Measurements from ENCODE around the gene BRCC3.
"Not testable (repeated sequence)": the region's sequence is repeated elsewhere in the genome, so short reads cannot be mapped to it uniquely, and the experiment has no call there.

BRCC3 gene

GRCh38 chrX:155127940-155128339 lies 56.6 kb downstream of the BRCC3 start:
- no peak for DNase-seq (ENCODE audit: extremely low spot score)
- ChIA-PET CTCF (interaction anchor here (1.2 to 1.6 kb wide), 2 partner anchors 15 to 21 kb away, joined by 3 to 4 read pairs; no protein-coding TSS in a partner anchor), POLR2A (no interaction called here)
- TF ChIP-seq CTCF (IDR thresholded peaks at IDR 0.05; ENCODE audit: control extremely low read depth, extremely low read depth, low read depth, missing control alignments), result no peak

- ChIA-PET POLR2A (no interaction called here), CTCF (interaction anchor here (1.3 to 1.4 kb wide), 2 partner anchors 34 to 214 kb away, joined by 4 read pairs; no protein-coding TSS in a partner anchor)
- TF ChIP-seq CTCF (IDR thresholded peaks at IDR 0.05; ENCODE audit: control extremely low read depth, extremely low read depth, low read depth, missing control alignments), result no peak
- no peak for DNase-seq (ENCODE audit: extremely low spot score)
Measured at GRCh38 chrX:155132110-155132509, 60.8 kb downstream of the BRCC3 start.

GRCh38 chrX:155134255-155134654 lies 62.9 kb downstream of the BRCC3 start:
- CTCF ChIA-PET, result no interaction called here
- DNase-seq (ENCODE audit: extremely low spot score), result no peak
- POLR2A ChIA-PET, result no interaction called here
- no peak for TF ChIP-seq CTCF (IDR thresholded peaks at IDR 0.05; ENCODE audit: control extremely low read depth, extremely low read depth, low read depth, missing control alignments)

GRCh38 chrX:155143959-155144548 lies 72.7 kb downstream of the BRCC3 start:
- no peak for TF ChIP-seq CTCF (IDR thresholded peaks at IDR 0.05; ENCODE audit: control extremely low read depth, extremely low read depth, low read depth, missing control alignments)
- ChIA-PET POLR2A (no interaction called here), CTCF (interaction anchor here (1.0 to 1.4 kb wide), 2 partner anchors 17 to 226 kb away, joined by 3 read pairs; no protein-coding TSS in a partner anchor)
- DNase-seq (ENCODE audit: extremely low spot score), result no peak

GRCh38 chrX:155144926-155145325 lies 73.6 kb downstream of the BRCC3 start:
- no peak for DNase-seq (ENCODE audit: extremely low spot score)
- no peak for TF ChIP-seq CTCF (IDR thresholded peaks at IDR 0.05; ENCODE audit: control extremely low read depth, extremely low read depth, low read depth, missing control alignments)
- ChIA-PET POLR2A (no interaction called here), CTCF (interaction anchor here (1.0 kb wide), 1 partner anchor 227 kb away, joined by 3 read pairs; no protein-coding TSS in a partner anchor)

GRCh38 chrX:155147612-155148011 lies 76.3 kb downstream of the BRCC3 start:
- POLR2A ChIA-PET, result not testable (repeated sequence)

GRCh38 chrX:155148166-155148565 lies 76.9 kb downstream of the BRCC3 start:
- CTCF ChIA-PET, result interaction anchor here (0.8 to 1.9 kb wide), 9 partner anchors 11 to 230 kb away, joined by 3 to 11 read pairs (median 4); no protein-coding TSS in a partner anchor
- DNase-seq (ENCODE audit: extremely low spot score); POLR2A ChIA-PET: not testable (repeated sequence)

More at GRCh38 chrX:155147612-155148011, 76.3 kb downstream of the BRCC3 start:
- CTCF ChIA-PET; DNase-seq (ENCODE audit: extremely low spot score): not testable (repeated sequence)

All from GM10248 (cell line).